BLaER1 treated with 17β-estradiol and CSF1 and Interleukin-3, amounts not matched to agents 10 nM and 100 nM (cell line): ENCODE results near the gene SH3GL3.

Source experiments
- H3K27ac ChIP-seq, 11 experiments: shearing (Covaris generic); formaldehyde crosslinking; 2 replicates each; pipeline ENCODE4 v1.8.1; 2022
- H3K27me3 ChIP-seq, 11 experiments: shearing (Covaris generic); formaldehyde crosslinking; 2 replicates each; pipeline ENCODE4 v1.8.1; 2022
- H3K36me3 ChIP-seq, 11 experiments: shearing (Covaris generic); formaldehyde crosslinking; 2 replicates each; pipeline ENCODE4 v1.8.1; 2022
- H3K4me1 ChIP-seq, 10 experiments: shearing (Covaris generic); formaldehyde crosslinking; 2 replicates each; pipeline ENCODE4 v1.8.1; 2022
- H3K4me2 ChIP-seq, 11 experiments: shearing (Covaris generic); formaldehyde crosslinking; 2 replicates each; pipeline ENCODE4 v1.8.1; 2022
- H3K4me3 ChIP-seq, 10 experiments: shearing (Covaris generic); formaldehyde crosslinking; 2 replicates each; pipeline ENCODE4 v1.8.1; 2022
- H3K9ac ChIP-seq, 11 experiments: shearing (Covaris generic); formaldehyde crosslinking; 2 replicates each; pipeline ENCODE4 v1.8.1; 2022
- H3K9me3 ChIP-seq, 11 experiments: shearing (Covaris generic); formaldehyde crosslinking; replicated peaks in 1 of 11; 2 replicates each; pipeline ENCODE4 v1.8.1; 2022
- H4K20me1 ChIP-seq, 11 experiments: shearing (Covaris generic); formaldehyde crosslinking; 2 replicates each; pipeline ENCODE4 v1.8.1; 2022
- Cebpa-rat ChIP-seq, 11 experiments: shearing (Covaris generic); IDR thresholded peaks; 2 replicates each; pipeline ENCODE4 v1.8.1; 2022

Gene SH3GL3

DNA sequence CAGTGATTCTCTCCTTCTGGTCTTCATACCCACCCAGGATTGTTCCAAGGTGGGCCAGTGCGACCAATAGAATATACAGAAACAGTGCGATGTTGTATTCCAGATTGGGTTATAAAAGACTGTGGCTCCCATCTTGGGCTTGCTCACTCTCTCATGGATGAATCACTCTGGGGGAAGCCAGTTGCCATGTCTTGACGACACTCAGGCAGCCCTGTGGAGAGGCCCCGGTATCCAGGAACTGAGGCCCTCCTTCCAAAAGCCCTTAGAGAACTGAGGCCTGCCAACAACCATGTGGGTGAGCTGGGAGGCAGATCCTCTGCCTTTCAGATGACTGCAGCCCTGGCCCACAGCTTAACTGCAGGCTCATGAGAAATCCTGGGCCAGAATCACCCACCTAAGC lies 57.2 kb downstream of the SH3GL3 start:
- no peak overlapping the region for H3K4me2 ChIP-seq
- H3K9ac ChIP-seq = no peak overlapping the region
- no peak for TF ChIP-seq Cebpa-rat (IDR thresholded peaks at IDR 0.05)
- H3K27me3 ChIP-seq = no peaks in the 10 kb centered on the region
- no peaks in the 10 kb centered on the region for H3K36me3 ChIP-seq
- H3K4me1 ChIP-seq = no peaks in the 10 kb centered on the region
- no peak overlapping the region for H3K27ac ChIP-seq
- H3K9me3 ChIP-seq = peaks cover 0 to 5% (median 0%) of the 10 kb centered on the region in 11 experiments; a peak in 3 of 22 replicates
- no peaks in the 10 kb centered on the region for H4K20me1 ChIP-seq
- H3K4me3 ChIP-seq = no peak overlapping the region

DNA sequence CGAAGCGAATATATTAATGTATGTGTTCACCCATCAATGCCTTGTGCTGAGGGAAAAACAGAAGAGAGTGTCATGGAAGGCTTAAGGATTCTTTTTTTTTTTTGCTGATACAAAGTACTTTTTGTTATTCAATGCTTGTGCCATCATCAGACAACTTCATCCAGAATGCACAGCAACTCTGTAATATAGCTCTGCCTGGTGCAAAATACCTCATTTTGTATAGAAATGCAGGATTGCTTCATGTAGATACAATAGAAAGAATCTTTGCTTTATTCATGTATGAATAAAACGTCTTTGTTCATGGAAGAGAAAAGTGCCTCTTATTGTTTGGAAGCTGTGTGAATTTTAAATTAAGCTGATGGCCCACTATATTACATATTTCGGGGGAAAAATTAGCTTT lies 62.9 kb downstream of the SH3GL3 start:
- Histone ChIP-seq H3K4me2 (no peak overlapping the region), H3K9ac (no peak overlapping the region), H3K9me3 (no peaks in the 10 kb centered on the region), H3K27ac (no peak overlapping the region), H3K4me1 (no peaks in the 10 kb centered on the region), H3K36me3 (no peaks in the 10 kb centered on the region), H3K4me3 (no peak overlapping the region), H3K27me3 (no peaks in the 10 kb centered on the region), H4K20me1 (no peaks in the 10 kb centered on the region)
- no peak for TF ChIP-seq Cebpa-rat (IDR thresholded peaks at IDR 0.05)

- no peaks in the 10 kb centered on the region for H3K27me3 ChIP-seq
- H3K9me3 ChIP-seq = 0 out of 22 replicates have a peak, but pooled peaks cover 0 to 3% (median 0%) of the 10 kb centered on the region in 11 experiments
- no peak overlapping the region for H3K27ac ChIP-seq
- peaks cover 0 to 5% (median 0%) of the 10 kb centered on the region in 10 experiments; a peak in 2 of 20 replicates for H3K4me1 ChIP-seq
- H4K20me1 ChIP-seq = no peaks in the 10 kb centered on the region
- no peak for TF ChIP-seq Cebpa-rat (IDR thresholded peaks at IDR 0.05)
- no peak overlapping the region for H3K4me3 ChIP-seq
- H3K36me3 ChIP-seq = no peaks in the 10 kb centered on the region
- no peak overlapping the region for H3K9ac ChIP-seq
- no peak overlapping the region for H3K4me2 ChIP-seq
These were observed 65.3 kb downstream of the SH3GL3 start for GRCh38 chr15:83512459-83512858.

DNA sequence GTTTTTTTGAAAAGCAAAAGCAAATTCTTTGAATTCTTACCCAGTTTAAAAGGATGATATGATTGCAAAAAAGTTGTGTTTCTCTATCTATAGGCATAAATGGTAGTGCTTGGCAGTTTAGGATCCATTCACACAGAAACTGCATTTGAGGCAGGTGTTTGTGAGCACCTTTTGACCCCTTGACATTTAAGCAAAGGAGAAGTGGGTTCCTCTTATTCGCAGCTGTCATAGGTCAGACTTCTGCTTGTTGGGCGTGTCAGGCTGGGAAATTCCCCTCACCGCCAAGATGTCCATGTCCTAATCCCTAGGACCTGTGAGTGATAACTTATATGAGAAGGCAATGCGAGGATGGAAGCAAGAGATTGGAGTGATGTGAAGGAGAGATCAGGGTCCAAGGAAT lies 67.4 kb downstream of the SH3GL3 start:
- Histone ChIP-seq H3K36me3 (no peaks in the 10 kb centered on the region), H3K4me3 (no peak overlapping the region), H3K4me2 (no peak overlapping the region), H3K27me3 (no peaks in the 10 kb centered on the region), H3K9me3 (peaks cover 0 to 8% (median 3%) of the 10 kb centered on the region in 11 experiments; a peak in 3 of 22 replicates), H3K27ac (no peak overlapping the region), H3K4me1 (peaks cover 0 to 5% (median 0%) of the 10 kb centered on the region in 10 experiments; a peak in 2 of 20 replicates), H3K9ac (no peak overlapping the region), H4K20me1 (no peaks in the 10 kb centered on the region)
- TF ChIP-seq Cebpa-rat (IDR thresholded peaks at IDR 0.05) = no peak

DNA sequence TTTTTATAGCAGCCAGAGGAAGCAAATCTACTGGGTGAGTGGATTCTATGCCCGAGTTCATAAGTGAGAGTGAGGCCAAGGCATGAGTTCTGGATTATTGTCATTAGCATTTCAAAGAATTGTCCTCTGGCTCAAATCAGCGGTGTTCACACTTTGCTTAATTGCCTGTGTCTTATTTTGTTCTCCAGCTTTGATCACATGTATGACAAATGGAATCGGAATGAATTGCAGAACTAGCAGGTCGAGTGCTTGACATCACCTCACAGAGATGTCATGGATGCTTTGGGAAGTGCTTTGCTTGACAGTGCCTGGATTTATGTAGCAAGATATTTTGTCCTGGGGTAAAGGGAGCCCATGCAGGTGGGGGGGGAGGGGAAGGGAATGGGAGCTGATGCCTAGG lies 68.0 kb downstream of the SH3GL3 start:
- no peak overlapping the region for H3K9ac ChIP-seq
- TF ChIP-seq Cebpa-rat (IDR thresholded peaks at IDR 0.05) = no peak
- H3K36me3 ChIP-seq = no peaks in the 10 kb centered on the region
- peaks cover 0 to 9% (median 3%) of the 10 kb centered on the region in 11 experiments; a peak in 3 of 22 replicates for H3K9me3 ChIP-seq
- no peaks in the 10 kb centered on the region for H3K27me3 ChIP-seq
- no peak overlapping the region for H3K27ac ChIP-seq
- no peaks in the 10 kb centered on the region for H4K20me1 ChIP-seq
- no peak overlapping the region for H3K4me3 ChIP-seq
- H3K4me2 ChIP-seq = no peak overlapping the region
- peaks cover 0 to 5% (median 0%) of the 10 kb centered on the region in 10 experiments; a peak in 2 of 20 replicates for H3K4me1 ChIP-seq

DNA sequence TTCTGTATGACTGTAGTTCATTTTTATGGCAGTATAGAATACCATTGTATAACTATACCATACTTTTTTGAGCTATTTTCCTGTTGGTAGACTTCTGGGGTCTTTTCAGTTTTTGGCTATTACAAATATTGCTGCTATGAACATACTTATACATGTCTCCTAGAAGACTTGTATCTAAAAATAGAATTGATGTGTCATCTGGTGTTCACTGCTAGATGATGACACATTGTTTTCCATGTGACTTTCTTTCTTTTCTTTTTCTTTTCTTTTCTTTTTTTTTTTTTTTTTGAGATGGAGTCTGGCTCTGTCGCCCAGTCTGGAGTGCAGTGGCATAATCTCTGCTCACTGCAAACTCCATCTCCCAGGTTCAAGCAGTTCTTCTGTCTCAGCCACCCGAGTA lies 69.8 kb downstream of the SH3GL3 start:
- no peak for TF ChIP-seq Cebpa-rat (IDR thresholded peaks at IDR 0.05)
- Histone ChIP-seq H3K4me1 (peaks cover 0 to 5% (median 0%) of the 10 kb centered on the region in 10 experiments; a peak in 2 of 20 replicates), H3K9ac (no peak overlapping the region), H3K4me2 (no peak overlapping the region), H3K27me3 (no peaks in the 10 kb centered on the region), H4K20me1 (no peaks in the 10 kb centered on the region), H3K27ac (no peak overlapping the region), H3K36me3 (no peaks in the 10 kb centered on the region), H3K9me3 (peaks cover 0 to 9% (median 3%) of the 10 kb centered on the region in 11 experiments; a peak in 3 of 22 replicates), H3K4me3 (no peak overlapping the region)

GRCh38 chr15:83526319-83526718 lies 79.2 kb downstream of the SH3GL3 start:
- H3K4me3 ChIP-seq = no peak overlapping the region
- H3K27ac ChIP-seq = no peak overlapping the region
- H3K4me1 ChIP-seq = no peaks in the 10 kb centered on the region
- H3K4me2 ChIP-seq = no peak overlapping the region
- no peak for TF ChIP-seq Cebpa-rat (IDR thresholded peaks at IDR 0.05)
- H3K36me3 ChIP-seq = no peaks in the 10 kb centered on the region
- no peaks in the 10 kb centered on the region for H4K20me1 ChIP-seq
- no peak overlapping the region for H3K9ac ChIP-seq
- H3K9me3 ChIP-seq = peaks cover 18 to 35% (median 30%) of the 10 kb centered on the region in 11 experiments
- H3K27me3 ChIP-seq = no peaks in the 10 kb centered on the region

- no peak for TF ChIP-seq Cebpa-rat (IDR thresholded peaks at IDR 0.05)
- Histone ChIP-seq H3K9me3 (peaks cover 8 to 18% (median 14%) of the 10 kb centered on the region in 11 experiments), H3K4me1 (no peaks in the 10 kb centered on the region), H4K20me1 (no peaks in the 10 kb centered on the region), H3K4me2 (no peak overlapping the region), H3K27ac (no peak overlapping the region), H3K9ac (no peak overlapping the region), H3K36me3 (no peaks in the 10 kb centered on the region), H3K27me3 (no peaks in the 10 kb centered on the region), H3K4me3 (no peak overlapping the region)
These were observed 86.3 kb downstream of the SH3GL3 start for GRCh38 chr15:83533410-83533962.

GRCh38 chr15:83537606-83538005 lies 90.5 kb downstream of the SH3GL3 start:
- H3K4me1 ChIP-seq = no peaks in the 10 kb centered on the region
- no peaks in the 10 kb centered on the region for H3K9me3 ChIP-seq
- H3K4me3 ChIP-seq = no peak overlapping the region
- no peaks in the 10 kb centered on the region for H3K27me3 ChIP-seq
- no peaks in the 10 kb centered on the region for H3K36me3 ChIP-seq
- H4K20me1 ChIP-seq = no peaks in the 10 kb centered on the region
- H3K27ac ChIP-seq = no peak overlapping the region
- H3K9ac ChIP-seq = no peak overlapping the region
- no peak for TF ChIP-seq Cebpa-rat (IDR thresholded peaks at IDR 0.05)
- H3K4me2 ChIP-seq = no peak overlapping the region

DNA sequence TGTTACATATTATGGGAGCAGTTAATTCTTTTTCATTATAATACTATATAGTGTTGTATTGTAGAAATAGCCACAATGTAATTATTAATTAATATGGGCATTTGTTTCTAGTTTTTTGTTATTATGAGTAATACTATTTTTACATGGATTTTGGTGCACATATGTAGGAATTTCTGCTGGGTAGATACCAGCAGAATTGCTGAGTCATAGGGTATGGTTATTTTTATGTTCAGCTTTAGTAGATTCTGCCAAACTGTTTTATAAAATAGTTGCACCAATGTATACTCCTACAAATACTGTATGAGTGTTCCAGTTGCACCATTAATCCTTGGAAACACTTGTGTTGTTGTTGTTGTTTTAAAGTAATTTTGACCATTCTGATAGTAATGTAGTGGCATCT lies 91.5 kb downstream of the SH3GL3 start:
- Histone ChIP-seq H3K9ac (no peak overlapping the region), H3K4me2 (no peak overlapping the region), H3K9me3 (peaks cover 0 to 8% (median 0%) of the 10 kb centered on the region in 11 experiments; a peak in 2 of 22 replicates), H3K27me3 (no peaks in the 10 kb centered on the region), H3K27ac (no peak overlapping the region), H3K4me3 (no peak overlapping the region), H3K4me1 (no peaks in the 10 kb centered on the region), H4K20me1 (no peaks in the 10 kb centered on the region), H3K36me3 (no peaks in the 10 kb centered on the region)
- TF ChIP-seq Cebpa-rat (IDR thresholded peaks at IDR 0.05) = no peak
